Hematopoietic multipotent progenitor cell treated with erythropoietin and hydrocortisone succinate and interleukin-3 and kit ligand, for 6 days (in vitro differentiated cells): ENCODE measurements around the gene DRAP1.

Source experiments
- DNase-seq: peaks from one replicate; pipeline ENCODE4 v3.0.0-alpha.2; 2015

DRAP1 gene

DNA sequence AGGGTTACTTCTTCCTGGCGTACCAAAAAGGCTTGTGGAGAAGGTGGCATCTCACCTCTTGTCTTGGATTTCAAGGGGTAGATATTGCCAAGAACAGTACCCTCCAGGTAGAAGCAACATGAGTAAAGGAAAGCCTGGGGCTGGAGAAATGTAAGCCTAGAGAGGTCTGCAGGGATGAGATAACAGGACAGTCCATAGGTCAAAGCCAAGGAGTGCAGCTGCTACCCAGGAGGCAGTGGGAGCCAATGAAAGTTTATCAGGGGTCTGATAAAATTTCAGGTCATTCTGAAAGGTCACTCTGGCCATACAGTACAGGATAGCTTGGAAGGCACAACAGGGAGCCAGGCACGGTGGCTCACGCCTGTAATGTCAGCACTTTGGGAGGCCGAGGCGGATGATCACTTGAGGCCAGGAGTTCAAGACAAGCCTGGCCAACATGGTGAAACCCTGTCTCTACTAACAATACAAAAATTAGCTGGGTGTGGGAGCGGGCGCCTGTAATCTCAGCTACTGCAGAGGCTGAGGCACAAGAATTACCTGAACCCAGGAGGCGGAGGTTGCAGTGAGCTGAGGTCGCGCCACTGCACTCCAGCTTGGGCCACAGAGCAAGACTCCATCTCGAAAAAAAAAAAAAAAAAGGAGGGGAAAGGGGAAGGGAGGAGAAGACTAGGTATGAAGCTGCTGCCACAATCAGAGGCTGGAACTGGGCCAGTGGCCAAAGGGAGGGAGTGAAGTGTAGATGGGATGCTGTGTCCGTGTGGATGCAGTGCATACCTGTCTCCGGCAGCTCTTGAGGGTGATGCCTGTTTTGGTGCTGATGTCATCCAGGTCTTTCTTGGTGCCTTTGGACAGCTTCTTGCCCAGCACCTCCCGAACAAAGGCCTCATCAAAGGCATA lies 32.2 kb upstream of the DRAP1 start:
- DNase-seq: no peak

DNA sequence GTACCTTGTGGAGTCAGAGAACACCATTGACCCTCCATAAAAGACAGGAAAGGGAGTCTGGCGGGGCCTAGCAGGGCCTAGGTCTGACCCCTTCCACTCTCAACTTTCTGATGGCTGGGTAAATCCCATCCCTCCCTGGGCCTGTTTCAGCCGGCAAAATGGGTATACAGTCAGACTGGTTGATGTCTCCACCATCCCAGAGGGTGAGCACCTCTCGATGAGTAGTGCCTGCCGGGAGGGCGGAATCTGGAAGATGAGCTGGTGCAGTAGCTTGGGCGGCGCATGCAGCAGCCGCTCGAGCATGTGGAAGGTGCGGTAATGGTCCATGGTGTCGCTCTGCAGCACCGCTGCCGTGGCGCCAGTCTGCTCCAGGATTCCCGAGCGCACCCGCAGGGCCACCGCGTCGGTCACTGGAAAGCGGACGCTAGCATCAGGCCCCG lies 31.5 kb upstream of the DRAP1 start:
- DNase-seq: no peak

DNA sequence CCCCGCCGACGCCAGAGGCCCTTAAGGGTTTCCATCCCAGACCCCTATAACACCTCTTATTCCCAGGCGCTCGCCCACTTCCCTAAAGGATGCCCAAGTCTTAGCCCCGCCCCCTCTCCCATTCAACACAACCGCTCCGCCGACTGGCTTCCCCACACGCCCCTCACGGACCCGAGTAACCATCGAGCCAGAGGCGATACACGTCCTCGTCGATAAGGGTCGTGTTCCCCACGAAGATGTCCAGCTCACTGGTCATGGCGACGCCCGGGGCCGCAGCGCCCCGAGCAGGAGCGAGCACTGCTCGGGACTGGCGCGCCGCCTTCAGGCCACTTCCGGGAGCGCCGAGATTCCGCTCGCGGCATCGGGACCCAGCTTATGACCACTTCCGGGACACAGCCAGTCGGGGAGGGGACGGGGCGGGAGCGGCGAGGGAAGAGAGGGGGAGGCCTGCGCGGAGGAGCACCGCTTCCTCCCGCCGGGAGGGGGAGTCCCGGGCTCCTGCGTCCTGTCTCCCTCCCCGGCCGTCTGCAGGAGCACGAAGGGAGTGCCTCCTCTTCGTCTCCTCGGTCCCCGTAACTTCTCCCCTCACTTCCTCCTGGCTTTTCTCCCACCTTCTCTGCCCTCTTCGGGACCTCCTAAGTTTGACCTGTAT lies 30.9 kb upstream of the DRAP1 start, which contains the start of gene FIBP:
FIBP (minus strand) TSS at position 309 of the 652 bp plus-strand sequence; CDS start at position 256, 53 bp downstream.
- peak; percentile 98 for DNase-seq

DNA sequence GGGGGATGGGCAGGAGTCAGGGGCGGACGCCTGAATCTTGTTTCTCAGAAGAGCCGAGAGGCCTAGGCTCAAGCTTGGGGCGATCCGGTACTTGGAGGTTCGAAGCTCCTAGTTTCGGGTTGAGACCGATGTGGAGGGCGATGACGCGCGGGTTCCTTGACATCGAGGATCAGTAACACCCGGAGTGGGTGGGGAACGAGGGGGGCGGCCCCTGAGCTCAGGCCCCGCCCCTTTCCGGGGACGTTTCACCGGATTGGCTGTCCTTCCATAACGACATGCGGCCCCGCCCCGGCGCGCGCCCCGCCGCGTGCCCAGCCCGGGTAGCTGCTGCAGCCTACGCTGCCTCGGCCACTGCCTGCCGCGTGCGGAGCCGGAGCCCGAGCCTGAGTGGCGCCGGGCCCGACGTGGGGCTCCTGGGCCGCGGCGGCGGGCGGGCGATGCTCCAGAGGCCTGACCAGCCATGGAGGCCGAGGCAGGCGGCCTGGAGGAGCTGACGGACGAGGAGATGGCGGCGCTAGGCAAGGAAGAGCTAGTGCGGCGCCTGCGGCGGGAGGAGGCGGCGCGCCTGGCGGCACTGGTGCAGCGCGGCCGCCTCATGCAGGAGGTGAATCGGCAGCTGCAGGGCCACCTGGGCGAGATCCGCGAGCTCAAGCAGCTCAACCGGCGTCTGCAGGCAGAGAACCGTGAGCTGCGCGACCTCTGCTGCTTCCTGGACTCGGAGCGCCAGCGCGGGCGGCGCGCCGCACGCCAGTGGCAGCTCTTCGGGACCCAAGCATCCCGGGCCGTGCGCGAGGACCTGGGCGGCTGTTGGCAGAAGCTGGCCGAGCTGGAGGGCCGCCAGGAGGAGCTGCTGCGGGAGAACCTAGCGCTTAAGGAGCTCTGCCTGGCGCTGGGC lies 28.7 kb upstream of the DRAP1 start, which contains the start of gene CCDC85B:
CCDC85B (plus strand) TSS at position 350 of the 895 bp plus-strand sequence; CDS start at position 461, 111 bp downstream.
- DNase-seq: peak; percentile 97

DNA sequence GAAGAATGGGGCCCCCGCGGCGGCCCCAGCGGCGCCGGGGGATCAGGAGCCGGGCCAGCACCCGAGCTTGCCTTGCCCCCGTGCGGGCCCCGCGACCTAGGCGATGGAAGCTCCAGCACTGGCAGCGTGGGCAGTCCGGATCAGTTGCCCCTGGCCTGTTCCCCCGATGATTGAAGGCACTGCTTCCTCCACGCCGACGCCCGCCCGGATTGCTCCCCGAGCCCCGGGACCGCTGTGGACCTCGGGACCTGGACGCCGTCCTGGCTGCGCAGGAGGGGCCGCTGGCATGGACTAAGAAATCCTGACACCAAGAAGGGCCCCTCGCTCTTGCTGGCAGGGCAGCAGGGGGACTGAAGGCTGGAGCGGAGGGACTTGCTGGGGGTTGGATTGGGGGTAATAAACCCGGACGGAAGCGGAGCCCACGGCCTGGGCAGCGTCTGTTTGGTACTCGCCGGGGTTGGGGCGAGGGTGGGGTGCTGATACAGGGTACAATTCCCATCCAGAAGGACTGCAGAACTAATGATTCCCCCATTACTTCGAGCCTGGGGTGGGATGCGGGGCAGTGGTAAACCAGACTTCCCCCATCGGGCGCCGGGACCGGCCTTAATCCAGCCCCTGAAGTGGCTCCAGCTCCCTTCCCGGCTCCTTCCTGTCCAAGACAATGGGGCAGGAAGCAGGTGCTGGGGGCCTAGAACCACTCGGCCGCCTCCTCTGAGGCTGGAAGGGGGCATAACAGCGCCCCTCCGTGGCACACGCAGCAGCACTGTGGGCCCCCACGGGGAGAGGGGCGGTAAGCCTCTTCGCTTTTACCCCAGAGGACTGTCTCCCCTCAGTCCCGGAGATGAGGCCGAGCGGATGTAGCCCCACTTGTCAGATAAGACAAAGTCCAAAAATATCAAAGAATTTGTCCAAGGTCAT lies 27.7 kb upstream of the DRAP1 start:
- DNase-seq: peak; percentile 60

DNA sequence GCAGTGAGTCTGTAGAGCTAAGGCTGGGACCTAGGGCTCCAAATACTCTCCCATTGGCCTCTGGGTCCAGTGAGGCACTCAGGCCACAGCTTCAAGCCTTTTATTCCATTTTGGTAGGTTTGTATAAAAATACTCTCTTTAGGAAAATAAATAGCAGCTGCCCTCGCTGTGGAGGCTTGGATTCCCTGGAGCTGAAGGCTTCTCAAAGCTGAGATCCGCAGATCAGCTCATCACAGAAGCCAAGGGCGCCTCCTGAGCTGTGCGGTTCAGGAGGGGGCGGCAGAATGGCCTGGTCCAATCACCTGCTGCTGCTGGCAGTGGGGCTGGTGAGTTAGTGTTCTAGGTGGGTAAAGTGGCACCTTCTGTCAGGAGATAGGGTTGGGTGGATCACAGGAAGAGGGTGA lies 27.1 kb upstream of the DRAP1 start:
- DNase-seq: peak; percentile 47

DNA sequence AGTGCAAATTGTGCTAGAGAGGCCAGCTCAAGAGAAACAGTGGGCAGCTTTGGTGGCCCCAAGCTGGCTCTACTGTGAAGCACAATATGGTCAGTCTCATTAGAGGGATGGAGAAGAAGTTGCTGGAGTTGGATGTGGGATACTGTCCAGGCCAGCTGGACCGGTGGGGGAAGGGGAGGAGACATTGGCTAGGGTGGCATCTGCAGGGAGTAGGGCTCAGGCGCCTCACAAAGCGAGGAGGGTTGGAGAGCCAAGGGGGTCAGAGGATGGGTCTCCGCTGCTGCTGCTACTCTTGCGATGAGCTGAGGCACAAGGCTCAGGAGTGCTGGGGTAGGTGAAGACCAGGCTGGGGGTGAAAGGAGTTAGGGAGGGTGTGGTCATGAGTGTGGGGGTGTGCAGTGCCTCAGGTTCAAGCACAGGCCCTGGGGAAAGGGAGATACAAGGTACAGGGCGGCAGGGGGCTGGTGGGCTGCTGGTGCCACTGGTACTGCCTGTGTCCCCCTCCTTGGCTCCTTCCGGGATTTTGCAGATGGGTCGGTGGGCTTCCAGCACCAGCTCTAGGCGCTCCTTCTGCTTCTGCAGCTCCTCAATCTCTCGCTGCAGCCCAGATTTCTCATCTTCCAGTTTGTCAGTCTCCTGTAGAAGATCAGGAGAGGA lies 26.4 kb upstream of the DRAP1 start:
- no peak for DNase-seq

DNA sequence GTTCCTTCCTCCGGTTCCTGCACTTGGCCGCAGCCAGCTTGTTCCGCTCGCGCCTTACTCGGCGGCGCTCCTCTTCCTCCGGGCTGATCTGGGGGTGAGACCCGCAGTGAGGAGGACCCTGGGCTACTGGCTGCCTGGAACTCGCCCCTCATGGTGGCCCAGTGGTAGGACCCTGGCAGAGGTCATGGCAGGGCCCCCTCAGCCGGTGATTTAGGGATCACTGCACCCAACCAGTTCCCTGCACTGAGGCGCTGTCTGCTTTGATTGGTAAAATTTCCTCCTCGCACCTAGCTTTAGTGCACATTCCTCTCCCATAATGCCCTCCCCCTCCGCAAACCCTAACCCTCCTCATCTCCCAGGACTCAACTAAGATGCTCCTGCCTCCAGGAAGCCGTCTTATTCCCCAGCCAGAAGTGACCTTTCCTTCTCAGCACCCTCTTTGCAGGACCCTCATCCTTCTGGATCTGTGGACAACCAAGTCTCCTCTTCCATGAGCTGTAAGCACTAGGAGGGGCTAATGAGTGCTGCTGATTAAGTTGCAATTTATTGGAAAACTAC lies 25.1 kb upstream of the DRAP1 start:
- no peak for DNase-seq

DNA sequence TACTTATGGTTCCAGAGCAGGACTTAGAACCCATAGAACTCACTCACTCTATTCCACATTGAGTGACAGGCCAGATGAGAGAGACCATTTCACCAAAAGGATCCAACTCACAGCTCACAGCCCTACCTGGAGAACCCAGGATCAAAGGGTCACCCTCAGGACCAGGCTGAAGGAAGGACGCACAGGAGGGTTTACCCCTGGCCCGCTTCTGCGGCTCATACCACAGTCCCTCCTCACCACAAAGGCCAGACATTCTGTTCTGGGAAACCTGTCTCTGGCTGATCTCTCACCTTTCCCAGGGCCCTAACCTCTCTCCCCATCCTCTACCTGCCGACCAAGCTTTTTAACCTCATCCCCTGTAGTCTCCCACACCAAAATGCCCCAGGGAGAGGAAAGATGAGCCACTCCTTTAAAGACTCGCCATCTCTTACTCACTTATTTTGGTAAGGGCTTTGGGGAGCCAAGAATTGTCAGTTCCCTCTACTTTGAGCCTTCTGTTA lies 23.7 kb upstream of the DRAP1 start:
- DNase-seq: no peak

DNA sequence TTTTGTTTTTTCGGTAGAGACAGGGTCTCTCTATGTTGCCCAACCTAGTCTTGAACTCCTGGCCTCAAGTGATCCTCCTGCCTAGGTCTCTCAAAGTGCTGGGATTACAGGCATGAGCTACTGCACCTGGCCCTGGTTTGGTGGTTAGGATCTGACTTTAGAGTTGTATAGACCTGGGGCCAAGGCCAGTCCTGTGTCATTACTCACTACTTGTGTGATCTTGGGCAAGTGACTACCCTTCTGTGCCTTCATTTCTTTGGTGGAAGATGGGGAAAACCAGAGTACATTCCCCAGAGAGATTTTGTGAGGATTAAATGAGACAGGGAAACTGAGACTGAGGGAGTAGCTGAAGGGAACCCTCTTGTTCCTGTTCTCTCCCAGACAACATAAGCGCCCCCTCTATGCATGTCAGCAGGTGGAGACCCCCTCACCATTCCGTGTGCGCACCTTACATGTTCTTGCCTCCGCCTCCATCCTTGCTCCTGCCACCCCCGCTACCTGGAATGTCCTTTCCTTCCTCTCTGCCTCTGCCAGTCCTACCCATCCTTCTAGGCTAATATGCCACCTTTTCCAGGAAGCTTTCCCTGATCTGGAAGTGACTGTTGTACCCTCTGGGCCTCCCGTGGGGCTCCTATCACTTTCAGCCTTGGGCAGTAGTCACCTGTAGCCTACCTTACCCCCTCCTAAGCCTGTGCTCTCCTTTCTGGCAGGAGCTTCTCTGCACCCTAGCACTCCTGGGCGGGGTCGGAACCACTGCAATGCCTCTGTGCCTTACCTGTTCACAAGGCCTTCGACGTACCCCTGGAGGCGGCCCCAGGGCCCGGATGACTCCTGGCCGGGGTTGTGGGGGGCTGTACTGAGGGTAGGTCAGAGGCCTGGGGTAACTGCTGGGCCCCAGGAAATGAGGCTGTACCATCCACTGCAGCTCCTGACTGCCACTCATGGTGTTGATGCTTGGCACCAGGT lies 22.9 kb upstream of the DRAP1 start:
- no peak for DNase-seq

DNA sequence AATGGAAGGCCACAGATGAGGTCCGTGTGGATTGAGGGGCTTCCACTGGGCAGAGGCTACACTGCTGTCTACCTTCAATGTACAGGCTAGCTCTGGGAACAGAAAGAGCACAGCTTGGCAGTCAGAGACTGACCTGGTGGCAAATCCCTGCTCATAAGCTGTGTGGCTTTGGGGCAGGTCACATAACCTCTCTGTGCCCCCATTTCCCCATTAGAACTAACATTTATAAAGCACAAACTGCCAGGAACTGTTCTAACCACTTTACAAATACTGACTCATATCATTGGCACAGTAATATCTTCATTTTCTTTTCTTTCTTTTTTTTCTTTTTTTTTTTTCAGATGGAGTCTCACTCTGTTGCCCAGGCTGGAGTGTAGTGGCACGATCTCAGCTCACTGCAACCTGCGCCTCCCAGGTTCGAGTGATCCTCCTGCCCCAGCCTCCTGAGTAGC lies 22.2 kb upstream of the DRAP1 start:
- DNase-seq: no peak

DNA sequence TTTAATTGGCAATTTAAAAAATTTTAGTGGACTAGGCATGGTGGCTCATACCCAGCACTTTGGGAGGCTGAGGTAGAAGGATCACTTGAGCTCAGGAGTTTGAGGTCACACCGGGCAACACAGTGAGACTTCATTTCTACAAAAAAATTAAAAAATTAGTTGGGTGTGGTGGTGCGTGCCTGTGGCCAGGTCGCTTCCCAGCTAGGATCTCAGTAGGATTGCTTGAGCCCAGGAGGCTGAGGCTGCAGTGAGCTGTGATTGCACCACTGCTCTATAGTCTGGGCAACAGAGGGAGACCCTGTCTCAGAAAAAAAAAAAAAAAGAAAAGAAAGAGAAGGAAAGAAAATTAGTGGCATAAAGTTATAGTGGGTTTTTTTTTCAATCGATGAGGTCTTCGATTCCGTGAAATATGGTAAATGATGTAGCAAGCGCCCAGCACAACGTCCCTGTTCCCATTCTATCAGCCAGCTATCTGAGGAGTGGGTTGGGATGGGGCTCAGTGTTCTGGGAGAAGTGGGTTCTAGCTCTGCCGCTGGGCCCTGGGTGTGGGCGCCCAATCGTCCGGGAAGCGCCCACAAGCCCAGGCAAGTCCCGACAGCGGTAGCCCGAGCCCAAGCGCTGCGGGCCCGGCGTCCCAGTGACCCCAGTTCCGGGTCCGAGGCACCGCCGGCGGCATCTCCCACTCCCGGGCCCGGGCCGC lies 20.4 kb upstream of the DRAP1 start:
- DNase-seq: no peak

DNA sequence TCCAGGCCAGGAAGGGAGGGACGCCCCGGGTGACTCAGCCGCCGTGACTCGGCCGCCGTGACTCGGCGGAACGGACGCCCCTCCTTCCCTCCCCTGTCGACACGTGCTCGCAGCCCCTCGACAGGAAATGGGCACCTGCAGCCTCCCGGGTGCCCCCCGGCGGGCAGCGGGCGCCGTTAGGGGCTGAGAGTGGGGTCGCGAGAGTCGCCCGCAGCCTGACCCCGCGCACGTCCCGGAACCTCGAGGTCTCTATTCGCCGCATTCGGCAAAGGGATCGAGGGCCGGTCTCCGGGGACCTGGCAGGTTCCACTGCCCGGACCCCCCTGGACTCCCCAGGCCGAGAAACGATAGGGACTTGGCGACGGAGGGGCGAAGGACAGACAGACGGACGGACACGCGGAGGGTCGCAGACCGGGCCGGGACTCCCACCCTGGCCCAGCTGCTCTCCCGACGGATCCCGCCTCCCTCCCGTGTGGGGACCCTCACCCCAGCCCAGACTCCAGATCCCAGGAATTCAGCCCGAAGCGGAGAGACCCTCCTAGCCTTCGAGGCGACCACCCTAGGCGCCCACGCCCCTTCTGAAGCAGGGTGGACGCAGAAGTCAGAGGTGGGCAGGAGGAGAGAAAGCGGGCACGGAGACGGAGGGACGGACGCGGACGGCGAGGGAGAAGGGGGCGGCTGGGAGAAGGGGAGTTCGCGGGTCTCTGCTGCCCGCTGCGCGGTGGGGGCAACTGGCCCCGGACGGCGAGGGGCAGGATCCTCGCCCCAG lies 19.7 kb upstream of the DRAP1 start:
- DNase-seq: peak; percentile 80

DNA sequence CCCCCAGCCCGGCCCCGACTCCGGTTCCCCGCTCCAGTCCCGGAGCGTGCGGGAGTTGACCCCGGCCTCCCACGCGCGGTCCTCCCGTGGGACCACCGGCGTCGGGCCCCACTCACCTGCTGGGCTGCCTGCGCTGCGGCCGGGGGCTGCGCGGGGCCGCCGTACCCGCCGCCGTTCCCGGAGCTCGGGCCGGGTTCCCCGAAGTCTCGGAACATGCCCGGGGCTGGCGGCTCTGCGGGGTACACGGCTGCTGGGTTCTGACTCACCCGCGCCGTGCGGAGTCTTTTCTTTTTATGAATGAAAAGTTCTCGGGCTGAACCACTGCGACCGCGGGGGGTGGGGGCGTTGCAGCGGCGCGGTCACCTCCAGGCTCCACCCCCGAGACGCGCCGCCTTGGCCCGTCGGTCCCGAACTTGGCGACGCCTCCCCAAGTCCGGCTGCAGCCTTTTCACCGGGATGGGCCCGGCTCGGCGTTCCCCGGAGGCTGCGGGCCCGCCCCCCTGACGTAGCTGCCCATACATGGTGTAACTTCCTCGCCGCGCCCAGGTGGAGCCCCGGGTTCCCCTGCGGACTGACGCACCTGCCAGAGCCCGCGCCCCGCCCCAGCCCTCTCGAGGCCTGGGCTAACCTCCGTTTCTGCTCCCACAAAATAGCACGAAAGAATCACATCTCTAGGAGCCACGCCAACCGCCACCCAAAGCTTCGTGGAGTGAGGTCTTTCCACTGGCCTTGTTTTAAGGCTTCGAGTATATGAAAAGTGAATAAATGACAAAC lies 18.9 kb upstream of the DRAP1 start, which contains the start of gene FOSL1:
FOSL1 (minus strand) TSS at position 264 of the 774 bp plus-strand sequence; CDS start at position 215, 49 bp downstream.
- peak; percentile 94 for DNase-seq

DNA sequence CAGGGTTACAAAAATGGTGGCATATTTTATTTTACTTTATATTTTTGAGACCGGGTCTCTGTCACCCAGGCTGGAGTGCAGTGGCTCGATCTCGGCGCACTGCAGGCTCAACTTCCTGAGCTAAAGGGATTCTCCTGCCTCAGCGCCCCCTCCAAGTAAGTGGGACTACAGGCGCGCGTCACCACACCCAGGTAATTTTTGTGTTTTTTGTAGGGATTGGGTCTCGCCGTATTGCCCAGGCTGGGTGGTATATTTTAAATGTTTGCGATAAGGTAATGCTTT lies 18.4 kb upstream of the DRAP1 start:
- no peak for DNase-seq

DNA sequence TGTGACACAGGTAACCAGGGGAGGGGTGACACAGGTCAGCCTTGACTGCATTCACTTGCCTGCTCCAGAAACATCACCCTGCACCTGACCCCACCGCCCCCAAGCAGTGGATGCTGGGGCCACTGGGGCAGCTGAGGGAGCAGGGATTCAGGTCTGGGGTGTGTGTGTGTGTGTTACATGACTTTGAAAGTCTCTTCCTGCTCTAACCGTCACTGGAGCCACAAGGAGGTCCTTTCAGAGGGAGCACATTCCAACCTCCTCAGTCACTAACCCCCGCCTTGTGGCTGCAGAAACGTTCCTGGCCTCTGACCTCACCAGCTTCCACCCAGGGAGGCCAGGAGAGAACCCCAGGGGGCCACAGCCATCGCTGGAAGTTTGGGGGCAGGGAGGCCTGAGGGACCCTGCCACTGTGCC lies 16.2 kb upstream of the DRAP1 start:
- DNase-seq: no peak

DNA sequence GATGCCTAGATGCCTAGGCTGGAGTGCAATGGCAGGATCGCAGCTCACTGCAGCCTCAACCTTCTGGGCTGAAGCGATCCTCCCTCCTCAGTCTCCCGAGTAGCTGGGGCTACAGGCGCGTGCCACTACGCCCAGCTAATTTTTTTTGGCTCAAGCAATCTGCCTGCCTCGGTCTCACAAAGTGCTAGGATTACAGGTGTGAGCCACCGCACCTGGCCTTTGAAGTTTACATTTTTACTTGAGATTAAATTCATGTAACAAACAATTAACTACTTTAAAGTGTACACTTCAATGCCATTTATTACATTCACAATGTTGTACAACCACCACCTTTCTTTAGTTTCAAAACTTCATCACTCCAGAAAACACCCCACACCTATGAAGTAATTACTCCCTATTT lies 15.5 kb upstream of the DRAP1 start:
- DNase-seq: no peak
